ENCODE measurements around the gene RAB6B.

GRCh38 chr3:133831966-133832801 lies 63.5 kb downstream of the RAB6B start:
- no peak for TF ChIP-seq CTCF (IDR thresholded peaks at IDR 0.05)
- TF ChIP-seq POLR2A (IDR thresholded peaks at IDR 0.05) = no peak
